ENCODE results near the gene CYP1A2.

CYP1A2 gene

DNA sequence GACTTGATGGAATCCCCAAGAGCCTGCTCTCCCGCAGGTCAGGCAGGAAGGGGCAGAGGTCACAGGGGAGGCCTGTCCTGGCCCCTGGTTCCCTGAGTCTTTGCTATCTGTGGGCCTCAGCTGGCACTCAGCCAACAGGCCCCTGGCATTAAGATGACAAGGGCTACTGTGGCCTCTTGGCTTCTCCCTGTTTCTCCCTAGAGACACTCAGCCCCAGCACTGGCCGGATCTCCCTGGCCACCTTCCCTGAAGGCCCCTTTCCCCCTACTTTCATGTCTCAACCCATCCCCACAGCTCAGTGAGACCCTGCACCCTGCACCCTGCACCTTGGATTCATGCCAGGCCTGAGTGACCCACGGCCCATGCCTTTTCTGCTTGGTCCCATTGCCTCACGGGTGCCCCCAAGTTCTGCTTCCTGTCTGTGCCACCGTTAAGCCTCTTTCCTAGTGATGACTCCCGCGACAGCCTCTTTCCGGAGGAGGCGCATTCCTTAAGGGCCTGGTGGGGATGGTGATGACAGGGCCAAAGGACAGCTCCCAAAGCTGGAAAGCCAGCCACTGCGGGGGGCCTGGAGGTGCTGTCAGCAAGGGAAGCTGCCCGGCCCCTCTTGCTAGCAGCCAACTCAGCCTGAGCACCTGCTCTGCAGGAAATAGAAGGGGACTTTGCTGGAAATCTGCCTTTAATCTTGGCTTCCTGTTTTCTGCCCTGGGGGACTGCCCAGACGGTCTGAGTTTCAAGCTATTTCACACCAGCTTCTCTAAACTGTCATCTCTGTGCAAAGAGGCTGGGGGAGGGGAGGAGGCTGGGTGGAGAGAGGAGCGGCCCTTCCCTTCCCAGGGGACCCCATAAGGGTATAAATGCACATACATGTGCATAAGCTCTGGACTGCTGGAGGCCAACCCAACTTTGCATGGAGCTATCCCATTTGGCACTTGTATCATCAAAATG is 28.4 kb downstream of the CYP1A2 start:
- intact Hi-C loops (cut with micrococcal nuclease) = loop anchor here (5.0 kb wide), 1 partner anchor 160 kb away; the partner anchor contains the start of gene COX5A
- Mint-ChIP-seq H3K27me3 (no peaks in the 10 kb centered on the region), H3K27ac (peak overlapping the region; percentile 93), H3K9me3 (no peaks in the 10 kb centered on the region), H3K4me3 (peak overlapping the region; percentile 67), H3K36me3 (ENCODE audit: low read depth) (no peaks in the 10 kb centered on the region), H3K4me1 (ENCODE audit: low read depth) (peaks cover 79% of the 10 kb centered on the region)

DNA sequence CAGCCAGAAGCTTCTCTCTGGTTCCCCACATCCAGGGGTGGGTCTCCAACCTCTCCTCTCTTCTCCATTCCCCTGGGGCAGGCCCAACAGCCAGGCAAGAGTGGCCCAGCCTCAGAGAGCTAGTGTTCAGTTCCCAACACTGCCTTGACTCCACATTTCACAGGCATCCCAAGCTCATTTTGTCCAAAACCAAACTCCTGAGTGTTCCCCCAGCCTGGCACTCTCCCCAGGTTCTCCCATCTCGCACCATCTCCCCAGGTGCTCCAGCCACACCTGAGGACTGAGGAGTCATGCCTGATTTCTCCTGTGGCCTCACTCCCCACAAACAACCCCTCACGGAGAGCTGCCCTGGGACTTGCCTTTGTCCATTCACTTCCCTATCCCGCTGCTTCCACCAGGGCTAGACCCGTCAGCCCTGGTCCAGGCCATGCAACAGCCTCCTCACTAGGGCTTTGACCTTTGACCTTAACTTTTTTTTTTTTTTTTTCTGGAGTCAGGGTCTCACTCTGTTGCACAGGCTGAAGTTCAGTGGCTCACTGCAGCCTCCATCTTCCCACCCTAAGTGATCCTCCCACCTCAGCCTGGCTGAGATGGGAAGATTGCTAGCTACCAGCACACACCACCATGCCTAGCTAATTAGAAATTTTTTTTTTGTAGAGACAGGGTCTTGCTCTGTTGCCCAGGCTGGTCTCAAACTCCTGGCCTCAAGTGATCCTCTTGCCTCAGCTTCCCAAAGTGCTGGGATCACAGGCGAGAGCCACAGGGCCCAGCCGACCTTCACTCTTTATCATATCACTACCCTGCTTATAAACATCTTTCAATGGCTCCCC is 29.3 kb downstream of the CYP1A2 start:
- Mint-ChIP-seq H3K4me1 (ENCODE audit: low read depth) (peaks cover 78% of the 10 kb centered on the region), H3K27me3 (no peaks in the 10 kb centered on the region), H3K9me3 (no peaks in the 10 kb centered on the region), H3K36me3 (ENCODE audit: low read depth) (peaks cover 7% of the 10 kb centered on the region), H3K4me3 (peak overlapping the region; percentile 32), H3K27ac (peak overlapping the region; percentile 93)
- intact Hi-C loops (cut with micrococcal nuclease) = loop anchor here (5.0 kb wide), 1 partner anchor 159 kb away; the partner anchor contains the start of gene COX5A

DNA sequence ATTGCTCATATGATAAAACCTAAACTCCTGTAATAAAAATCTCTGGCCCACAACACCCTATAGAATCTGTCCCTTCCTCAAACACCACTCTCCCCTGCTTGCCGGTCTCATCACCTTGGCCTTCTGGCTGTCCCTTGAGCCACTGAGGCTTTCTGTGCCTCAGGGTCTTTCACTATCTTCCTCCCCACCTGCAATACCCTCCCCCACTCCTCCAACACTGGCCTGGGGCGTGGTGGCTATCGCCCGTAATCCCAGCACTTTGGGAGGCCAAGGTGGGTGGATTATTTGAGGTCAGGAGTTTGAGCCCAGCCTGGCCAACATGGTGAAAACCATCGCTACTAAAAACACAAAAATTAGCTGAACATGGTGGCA is 29.9 kb downstream of the CYP1A2 start:
- Mint-ChIP-seq H3K9me3 (no peaks in the 10 kb centered on the region), H3K27me3 (no peaks in the 10 kb centered on the region), H3K4me3 (no peak overlapping the region), H3K4me1 (ENCODE audit: low read depth) (peaks cover 78% of the 10 kb centered on the region), H3K36me3 (ENCODE audit: low read depth) (peaks cover 13% of the 10 kb centered on the region), H3K27ac (peak overlapping the region; percentile 93)
- intact Hi-C loops (cut with micrococcal nuclease) = loop anchor here (5.0 kb wide), 1 partner anchor 159 kb away; the partner anchor contains the start of gene COX5A

DNA sequence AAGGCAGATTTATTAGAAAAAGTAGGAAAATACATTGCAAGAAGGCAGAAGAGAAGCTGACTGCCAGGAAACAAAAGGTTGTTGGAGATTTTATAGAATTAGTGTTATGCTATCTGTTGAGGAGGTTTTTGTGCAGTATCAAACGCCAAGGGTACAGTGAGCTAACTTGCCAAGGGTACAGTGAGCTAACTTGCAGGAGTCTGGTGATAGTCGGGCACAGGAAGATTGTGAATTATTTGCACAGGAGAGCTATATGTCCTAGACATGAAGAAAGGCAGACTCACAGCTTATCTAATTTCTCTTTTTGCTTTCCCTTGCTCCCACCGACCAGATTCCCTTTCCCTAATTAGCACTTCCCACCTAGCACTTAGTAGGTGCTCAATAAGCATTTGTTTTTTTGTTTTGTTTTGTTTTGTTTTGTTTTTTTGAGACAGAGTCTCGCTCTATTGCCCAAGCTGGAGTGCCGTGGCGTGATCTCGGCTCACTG is 30.6 kb downstream of the CYP1A2 start:
- Mint-ChIP-seq H3K27ac (peak overlapping the region; percentile 93), H3K4me1 (ENCODE audit: low read depth) (peaks cover 78% of the 10 kb centered on the region), H3K4me3 (no peak overlapping the region), H3K36me3 (ENCODE audit: low read depth) (peaks cover 19% of the 10 kb centered on the region), H3K9me3 (no peaks in the 10 kb centered on the region), H3K27me3 (no peaks in the 10 kb centered on the region)
- intact Hi-C loops (cut with micrococcal nuclease) = loop anchor here (5.0 kb wide), 1 partner anchor 158 kb away; the partner anchor contains the start of gene COX5A

DNA sequence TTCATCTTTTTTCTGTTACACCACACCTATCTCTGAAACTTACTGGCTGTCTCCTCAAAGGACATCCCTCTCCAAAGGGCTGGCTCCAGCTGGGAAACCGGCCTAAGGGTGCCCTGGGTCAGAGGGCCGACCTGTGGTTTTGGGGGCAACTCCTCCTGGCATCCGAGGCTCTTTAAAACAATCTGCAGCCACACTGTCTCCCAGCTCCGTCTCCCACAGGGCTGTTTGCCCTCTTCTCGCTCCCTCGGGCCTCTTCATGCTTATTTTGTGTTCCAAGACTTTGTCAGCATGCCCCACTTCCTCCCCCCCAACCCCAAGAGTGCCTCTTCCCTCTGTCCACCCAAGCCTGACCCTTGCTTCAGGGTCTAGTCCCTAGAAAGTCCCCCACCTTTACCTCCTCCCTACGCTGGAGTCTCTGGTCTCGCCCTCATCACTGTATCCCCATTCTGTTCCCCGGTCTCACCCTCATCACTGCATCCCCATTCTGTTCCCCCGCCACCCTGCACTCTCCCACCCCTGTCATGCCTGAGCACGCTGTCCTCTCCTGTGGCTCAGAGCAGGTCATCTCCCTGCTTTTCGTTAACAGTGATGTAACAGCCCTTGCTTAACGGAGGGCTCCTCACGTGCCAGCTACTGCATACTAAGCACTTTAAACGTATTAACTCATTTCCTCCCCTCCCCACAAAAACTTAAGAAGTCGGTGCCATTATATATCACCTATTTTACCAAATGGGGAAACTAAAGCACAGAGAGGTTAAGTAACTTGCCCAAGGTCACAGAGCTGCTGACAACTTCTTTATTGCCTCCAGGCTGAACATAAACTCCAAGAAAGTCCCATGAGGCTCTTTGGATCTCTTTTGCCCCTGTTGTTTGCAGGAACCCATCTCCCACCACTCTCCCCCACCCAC is 32.1 kb downstream of the CYP1A2 start:
- no peaks in the 10 kb centered on the region for H3K27me3 Mint-ChIP-seq
- peak overlapping the region; percentile 93 for H3K27ac Mint-ChIP-seq
- H3K4me3 Mint-ChIP-seq = peak overlapping the region; percentile 77
- intact Hi-C loops (cut with micrococcal nuclease) = no loop called here
- peaks cover 35% of the 10 kb centered on the region for H3K36me3 Mint-ChIP-seq (ENCODE audit: low read depth)
- H3K4me1 Mint-ChIP-seq (ENCODE audit: low read depth) = peaks cover 83% of the 10 kb centered on the region
- no peaks in the 10 kb centered on the region for H3K9me3 Mint-ChIP-seq

DNA sequence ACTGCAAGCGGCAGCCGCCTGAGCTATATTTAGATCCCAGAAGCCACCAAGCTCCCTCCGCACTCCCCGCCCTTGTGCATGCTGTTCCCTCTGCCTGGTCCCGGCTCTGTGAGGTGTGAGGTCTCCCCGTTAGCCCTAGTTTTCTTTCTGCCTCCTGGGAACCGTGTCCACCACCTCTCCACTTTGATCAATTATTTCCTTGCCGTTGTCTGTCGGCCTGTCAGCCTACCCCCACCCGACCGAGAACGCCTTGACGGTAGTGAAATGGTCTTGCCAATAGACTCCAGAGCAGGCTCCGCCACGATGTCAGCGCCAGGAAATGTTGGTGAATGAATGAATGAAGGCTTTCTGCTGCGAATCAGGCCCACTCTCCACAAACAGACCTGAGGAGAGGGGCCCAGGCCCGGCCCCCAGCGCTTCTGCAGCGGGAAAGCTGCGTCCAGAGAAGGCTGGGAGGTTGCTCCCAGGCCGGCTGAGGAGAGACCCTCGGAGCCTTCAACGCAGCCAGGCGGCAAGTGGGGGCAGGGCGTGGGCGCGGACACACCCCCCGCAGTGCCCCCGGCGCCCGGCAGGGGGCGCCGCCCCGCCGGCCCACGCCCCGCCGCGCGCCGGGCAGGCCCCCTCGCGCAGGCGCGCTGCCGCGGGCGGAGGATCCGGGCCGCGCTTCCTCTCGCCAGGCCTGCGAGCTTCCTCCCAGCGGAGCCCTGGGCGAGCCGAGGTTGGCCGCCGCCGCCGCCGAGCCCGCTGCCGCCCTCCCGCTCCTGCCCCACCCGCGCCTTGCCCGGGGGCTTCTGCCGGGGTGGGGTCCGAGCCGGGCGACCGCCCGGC is 33.0 kb downstream of the CYP1A2 start, which contains the start of gene CSK:
Gene CSK, plus strand, starts transcription at position 650 of the 828 bp plus-strand sequence. CDS start 16,218 bp downstream, outside the sequence.
- intact Hi-C loops (cut with micrococcal nuclease) = no loop called here
- Mint-ChIP-seq H3K36me3 (ENCODE audit: low read depth) (peaks cover 39% of the 10 kb centered on the region), H3K4me1 (ENCODE audit: low read depth) (peaks cover 84% of the 10 kb centered on the region), H3K27ac (peak within 1 kb of the TSS; percentile 93), H3K9me3 (no peaks in the 10 kb centered on the region), H3K27me3 (no peaks in the 10 kb centered on the region), H3K4me3 (peak within 1 kb of the TSS; percentile 97)

DNA sequence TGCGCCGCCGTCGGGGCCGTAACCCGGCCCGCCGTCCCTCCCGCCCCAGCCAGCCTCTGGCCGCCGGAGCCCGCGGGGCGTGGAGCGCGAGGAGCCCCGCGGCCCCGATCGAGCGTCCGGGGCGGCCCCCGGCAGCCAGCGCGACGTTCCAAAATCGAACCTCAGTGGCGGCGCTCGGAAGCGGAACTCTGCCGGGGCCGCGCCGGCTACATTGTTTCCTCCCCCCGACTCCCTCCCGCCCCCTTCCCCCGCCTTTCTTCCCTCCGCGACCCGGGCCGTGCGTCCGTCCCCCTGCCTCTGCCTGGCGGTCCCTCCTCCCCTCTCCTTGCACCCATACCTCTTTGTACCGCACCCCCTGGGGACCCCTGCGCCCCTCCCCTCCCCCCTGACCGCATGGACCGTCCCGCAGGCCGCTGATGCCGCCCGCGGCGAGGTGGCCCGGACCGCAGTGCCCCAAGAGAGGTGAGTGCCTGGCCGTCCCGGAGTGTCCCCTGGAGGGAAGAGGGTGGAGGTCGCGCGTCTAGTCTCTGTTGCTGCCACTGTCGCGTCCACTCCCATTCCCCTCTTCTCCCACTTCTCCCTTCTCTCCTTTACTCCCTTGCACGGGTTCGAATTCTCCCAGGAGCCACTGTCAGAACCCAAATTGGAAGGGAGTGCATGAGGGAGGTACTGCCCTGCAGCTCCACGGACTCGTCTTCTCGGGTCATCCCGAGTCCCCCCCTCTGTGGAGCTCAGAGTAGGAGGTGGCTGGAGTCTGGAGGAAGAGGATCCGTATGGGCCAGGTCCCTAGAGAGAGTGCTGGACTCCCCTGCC is 33.8 kb downstream of the CYP1A2 start:
- Mint-ChIP-seq H3K36me3 (ENCODE audit: low read depth) (peaks cover 39% of the 10 kb centered on the region), H3K9me3 (no peaks in the 10 kb centered on the region), H3K4me3 (peak overlapping the region; percentile 97), H3K27me3 (no peaks in the 10 kb centered on the region), H3K4me1 (ENCODE audit: low read depth) (peaks cover 83% of the 10 kb centered on the region), H3K27ac (peak overlapping the region; percentile 93)
- intact Hi-C loops (cut with micrococcal nuclease) = no loop called here

DNA sequence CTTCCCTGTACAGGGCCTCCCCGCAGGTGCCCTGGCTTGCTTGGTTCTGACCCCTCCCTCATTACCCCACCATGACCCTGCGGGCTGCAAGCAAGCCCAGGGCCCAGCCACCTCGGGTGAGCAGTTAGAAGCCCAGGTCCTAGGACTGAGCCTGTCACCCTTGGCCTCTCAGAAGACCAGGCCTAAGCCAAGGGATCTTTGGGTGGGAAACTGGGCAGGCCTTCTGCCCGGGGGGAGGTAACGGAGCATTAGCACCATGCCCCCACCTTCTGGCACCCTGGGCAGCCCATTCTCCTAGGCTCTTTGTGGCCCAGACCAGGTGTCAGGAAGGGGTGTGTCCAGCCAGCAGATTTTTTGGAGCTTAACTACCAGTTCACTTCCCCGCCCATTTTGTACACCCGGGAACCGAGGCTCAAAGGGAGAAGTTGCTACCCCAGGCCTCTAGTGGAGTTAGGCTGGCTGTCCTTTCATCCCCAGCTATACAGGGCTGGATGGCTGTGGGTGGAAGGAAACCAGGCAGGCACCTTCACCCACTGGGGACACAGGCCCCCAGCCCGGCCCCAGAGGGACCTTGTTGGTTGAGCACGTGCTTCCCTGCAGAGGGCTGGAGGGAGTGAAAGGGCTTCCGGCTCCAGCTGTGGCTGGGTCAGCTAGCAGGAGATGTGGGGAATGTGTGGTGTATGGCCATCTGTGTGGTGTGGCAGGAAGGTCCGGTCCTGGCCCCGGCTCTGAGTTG is 34.6 kb downstream of the CYP1A2 start:
- no peaks in the 10 kb centered on the region for H3K27me3 Mint-ChIP-seq
- H3K27ac Mint-ChIP-seq = peak overlapping the region; percentile 93
- H3K36me3 Mint-ChIP-seq (ENCODE audit: low read depth) = peaks cover 39% of the 10 kb centered on the region
- intact Hi-C loops (cut with micrococcal nuclease) = no loop called here
- no peaks in the 10 kb centered on the region for H3K9me3 Mint-ChIP-seq
- H3K4me1 Mint-ChIP-seq (ENCODE audit: low read depth) = peaks cover 83% of the 10 kb centered on the region
- H3K4me3 Mint-ChIP-seq = peak overlapping the region; percentile 97

DNA sequence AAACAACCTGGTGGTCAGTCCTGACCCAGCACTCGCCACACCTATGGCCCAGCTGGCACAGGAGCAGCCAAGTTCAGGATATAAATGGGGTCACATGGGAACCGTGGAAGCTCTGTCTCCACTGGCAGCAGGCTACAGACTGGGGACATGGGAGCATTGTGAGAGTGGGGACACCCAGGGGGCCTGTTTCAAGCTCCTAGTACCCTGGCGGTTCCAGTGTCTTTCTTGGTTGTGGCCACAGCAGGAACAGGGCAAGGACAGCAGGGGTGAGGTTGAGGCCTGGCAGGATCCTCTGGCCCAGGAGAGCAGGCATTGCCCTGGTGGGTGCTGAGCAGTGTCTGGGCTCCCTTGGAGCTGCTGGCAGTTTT is 35.1 kb downstream of the CYP1A2 start:
- Mint-ChIP-seq H3K27me3 (no peaks in the 10 kb centered on the region), H3K36me3 (ENCODE audit: low read depth) (peaks cover 39% of the 10 kb centered on the region), H3K4me1 (ENCODE audit: low read depth) (peaks cover 83% of the 10 kb centered on the region), H3K4me3 (peak overlapping the region; percentile 97), H3K9me3 (no peaks in the 10 kb centered on the region), H3K27ac (peak overlapping the region; percentile 93)
- intact Hi-C loops (cut with micrococcal nuclease) = no loop called here

DNA sequence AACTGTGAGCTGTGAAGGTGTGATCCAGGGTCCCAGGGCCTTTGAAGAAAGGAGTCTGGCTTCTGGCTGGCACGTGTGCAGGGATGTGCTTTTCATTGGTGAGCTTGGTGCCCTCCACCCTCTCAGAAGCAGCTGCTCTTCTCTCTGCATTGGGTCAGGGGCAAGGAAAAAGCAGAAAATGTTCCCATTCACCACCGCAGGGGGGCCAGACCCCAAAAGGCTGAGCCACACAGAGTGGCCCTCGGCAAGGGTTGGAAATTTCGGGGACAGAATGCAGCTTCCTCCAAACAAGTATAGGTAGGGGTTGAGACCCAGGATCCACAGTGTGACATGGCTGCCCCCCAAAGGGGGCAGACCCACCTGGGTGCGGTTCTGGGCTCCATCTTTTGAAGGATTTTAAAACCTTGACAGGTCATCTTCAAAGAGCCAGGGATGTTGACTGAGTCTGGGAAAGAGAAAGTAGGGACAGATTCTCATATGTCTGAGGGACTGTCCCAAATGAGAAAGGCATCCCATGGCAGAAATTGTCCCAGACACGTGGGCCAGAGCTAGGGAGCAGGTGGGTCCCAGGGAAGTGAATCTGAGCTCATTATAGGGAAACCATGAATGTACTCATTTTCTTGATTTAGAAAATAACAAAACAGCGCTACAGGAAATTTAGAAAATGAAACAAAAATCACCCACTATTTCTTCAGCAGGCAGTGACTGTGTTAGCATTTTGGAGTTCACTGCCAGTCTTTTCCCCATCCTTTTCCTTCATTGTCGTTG is 36.0 kb downstream of the CYP1A2 start:
- H3K36me3 Mint-ChIP-seq (ENCODE audit: low read depth) = peaks cover 46% of the 10 kb centered on the region
- H3K9me3 Mint-ChIP-seq = no peaks in the 10 kb centered on the region
- peak overlapping the region; percentile 97 for H3K4me3 Mint-ChIP-seq
- peaks cover 83% of the 10 kb centered on the region for H3K4me1 Mint-ChIP-seq (ENCODE audit: low read depth)
- no peaks in the 10 kb centered on the region for H3K27me3 Mint-ChIP-seq
- intact Hi-C loops (cut with micrococcal nuclease) = loop anchor here (5.0 kb wide), 1 partner anchor 668 kb away; the partner anchor contains the start of gene SIN3A
- peak overlapping the region; percentile 93 for H3K27ac Mint-ChIP-seq

Measured in dendritic cell treated with granulocyte-macrophage colony-stimulating factor and Interleukin-4, amounts not matched to agents 40 ng/mL and 50 ng/mL, for 4 days (primary cell).